H1 (cell line): ENCODE measurements around the gene ADCY5. TPM values are rescaled to one million over a fixed set of nuclear protein-coding genes. Genes with fewer than 3 reads are reported as not detected.

Experiments
- CTCF ChIA-PET: fragments of 300-600 bp; sonication (Branson Sonifier 250); formaldehyde crosslinking; loops from one replicate; lab custom pipeline; 2021; ENCODE audit not compliant: partially characterized antibody; lab: Charles Lee
- POLR2A ChIA-PET: fragments of 300-600 bp; sonication (Branson Sonifier 250); formaldehyde crosslinking; loops from one replicate; lab custom pipeline; 2021; ENCODE audit warnings: inconsistent platforms; ENCODE audit not compliant: partially characterized antibody; lab: Charles Lee
- DNase-seq, 2 experiments: peaks; one replicate each; pipeline versions ENCODE4 v3.0.0 to v3.0.0-alpha.2; 2010 to 2022; ENCODE audit warnings: low spot score in 2 of 2, low read depth in 1 of 2, mixed read lengths in 1 of 2
- FAIRE-seq: peaks from 2 replicates; lab custom pipeline; 2011; peaks lifted over from hg19 to GRCh38; lab: Jason Lieb, UNC
- H2AFZ ChIP-seq: 2 replicates; pipeline ENCODE4 v1.8.1; 2012; ENCODE audit warnings: low read length, inconsistent platforms
- H2AK5ac ChIP-seq: 2 replicates; pipeline ENCODE4 v1.6.1; 2013; ENCODE audit warnings: low read depth, low read length
- H2BK120ac ChIP-seq: replicated peaks from 2 replicates; pipeline ENCODE3; 2013; ENCODE audit warnings: low read depth, low read length, inconsistent platforms
- H2BK12ac ChIP-seq: 2 replicates; pipeline ENCODE4 v1.6.1; 2013; ENCODE audit warnings: low read depth, low read length
- H2BK15ac ChIP-seq: 2 replicates; pipeline ENCODE4 v1.6.1; 2013; ENCODE audit warnings: low read length
- H2BK20ac ChIP-seq: 2 replicates; pipeline ENCODE4 v1.6.1; 2013; ENCODE audit warnings: low read length
- H2BK5ac ChIP-seq: 2 replicates; pipeline ENCODE4 v1.6.1; 2013; ENCODE audit warnings: low read depth, low read length
- H3K14ac ChIP-seq: 2 replicates; pipeline ENCODE4 v1.6.1; 2013; ENCODE audit warnings: inconsistent platforms; ENCODE audit not compliant: insufficient read length
- H3K18ac ChIP-seq: 2 replicates; pipeline ENCODE4 v1.6.1; 2013; ENCODE audit warnings: low read length; ENCODE audit errors: extremely low read depth
- H3K23ac ChIP-seq: 2 replicates; pipeline ENCODE4 v1.6.1; 2013; ENCODE audit warnings: inconsistent platforms; ENCODE audit not compliant: insufficient read length
- H3K23me2 ChIP-seq: 2 replicates; pipeline ENCODE4 v1.6.1; 2013; ENCODE audit warnings: low read depth, low read length
- H3K27ac ChIP-seq: 2 replicates; pipeline ENCODE4 v1.6.1; 2011; ENCODE audit warnings: low read depth, low read length, inconsistent platforms
- H3K27me3 ChIP-seq, 4 experiments: replicated peaks in 1 of 4; 1 replicate in 1 of 4; 2 replicates in 3 of 4; pipeline versions ENCODE4 v1.6.1 to v1.8.1; 2011 to 2013; ENCODE audit warnings: low read length in 3 of 4, mild to moderate bottlenecking in 3 of 4, inconsistent platforms in 2 of 4, mixed read lengths in 2 of 4, moderate library complexity in 1 of 4; ENCODE audit not compliant: control insufficient read depth in 3 of 4, insufficient read depth in 3 of 4; ENCODE audit errors: extremely low read depth in 1 of 4
- H3K36me3 ChIP-seq, 4 experiments: 2 replicates each; pipeline versions ENCODE4 v1.6.1 to v1.8.1; 2011 to 2013; ENCODE audit warnings: mild to moderate bottlenecking in 4 of 4, low read length in 3 of 4, moderate library complexity in 2 of 4, control low read depth in 1 of 4, inconsistent platforms in 1 of 4; ENCODE audit not compliant: insufficient read depth in 4 of 4, control insufficient read depth in 2 of 4
- H3K4ac ChIP-seq: replicated peaks from 2 replicates; pipeline ENCODE3; 2013; ENCODE audit warnings: low read length, low read depth, mixed read lengths, inconsistent platforms; ENCODE audit not compliant: insufficient read length
- H3K4me1 ChIP-seq, 4 experiments: replicated peaks in 1 of 4; 1 replicate in 1 of 4; 2 replicates in 3 of 4; pipeline versions ENCODE4 v1.6.1 to v1.8.1; 2011 to 2013; ENCODE audit warnings: low read length in 3 of 4, inconsistent platforms in 2 of 4, mixed read lengths in 1 of 4; ENCODE audit not compliant: insufficient read depth in 4 of 4, control insufficient read depth in 3 of 4
- H3K4me2 ChIP-seq, 2 experiments: 2 replicates each; pipeline versions ENCODE4 v1.6.1 to v1.8.1; 2011 to 2013; ENCODE audit warnings: low read depth in 2 of 2, low read length in 2 of 2, control low read depth in 1 of 2, inconsistent platforms in 1 of 2, mild to moderate bottlenecking in 1 of 2; ENCODE audit not compliant: insufficient read depth in 1 of 2
- H3K4me3 ChIP-seq, 4 experiments: fragments of 200-600, 300-600 bp in 1 of 4; sonication (generic), shearing (Covaris generic), sonication (Bioruptor Twin) in 1 of 4; 2 replicates each; pipeline versions ENCODE4 v1.5.1 to v1.8.1; 2011 to 2016; ENCODE audit warnings: low read length in 4 of 4, low read depth in 3 of 4, control low read depth in 2 of 4, inconsistent platforms in 2 of 4, mild to moderate bottlenecking in 2 of 4, mixed read lengths in 1 of 4, moderate library complexity in 1 of 4; ENCODE audit not compliant: insufficient read depth in 2 of 4; ENCODE audit errors: extremely low read depth in 1 of 4
- H3K56ac ChIP-seq: replicated peaks from 2 replicates; pipeline ENCODE3; 2013; ENCODE audit warnings: low read depth, mild to moderate bottlenecking, mixed read lengths, low read length, inconsistent platforms; ENCODE audit not compliant: insufficient read length
- H3K79me1 ChIP-seq: 2 replicates; pipeline ENCODE4 v1.6.1; 2013; ENCODE audit warnings: low read depth, low read length, control low read depth
- H3K79me2 ChIP-seq, 2 experiments: 2 replicates each; pipeline versions ENCODE4 v1.6.1 to v1.8.1; 2012 to 2013; ENCODE audit warnings: low read length in 2 of 2, mild to moderate bottlenecking in 2 of 2, inconsistent platforms in 1 of 2; ENCODE audit not compliant: insufficient read depth in 2 of 2, control insufficient read depth in 1 of 2
- H3K9ac ChIP-seq, 4 experiments: replicated peaks in 1 of 4; 1 replicate in 1 of 4; 2 replicates in 3 of 4; pipeline versions ENCODE4 v1.6.1 to v1.8.1; 2011 to 2013; ENCODE audit warnings: low read depth in 3 of 4, low read length in 3 of 4, control low read depth in 2 of 4, mild to moderate bottlenecking in 2 of 4, moderate library complexity in 2 of 4, inconsistent platforms in 1 of 4; ENCODE audit errors: extremely low read depth in 1 of 4
- H3K9me3 ChIP-seq, 2 experiments: 2 replicates each; pipeline versions ENCODE4 v1.6.1 to v1.8.1; 2012 to 2013; ENCODE audit warnings: mild to moderate bottlenecking in 2 of 2, moderate library complexity in 2 of 2, control low read depth in 1 of 2, inconsistent platforms in 1 of 2, low read depth in 1 of 2, low read length in 1 of 2, mixed read lengths in 1 of 2; ENCODE audit not compliant: insufficient read depth in 2 of 2
- H4K20me1 ChIP-seq, 2 experiments: replicated peaks in 1 of 2; 2 replicates each; pipeline versions ENCODE3 to v1.8.1; 2011 to 2013; ENCODE audit warnings: inconsistent platforms in 2 of 2, low read length in 2 of 2, mild to moderate bottlenecking in 1 of 2; ENCODE audit not compliant: insufficient read depth in 2 of 2, control insufficient read depth in 1 of 2
- H4K5ac ChIP-seq: 2 replicates; pipeline ENCODE4 v1.6.1; 2013; ENCODE audit warnings: low read length, low read depth, mixed read lengths, inconsistent platforms; ENCODE audit not compliant: insufficient read length
- H4K8ac ChIP-seq: 2 replicates; pipeline ENCODE4 v1.8.0; 2013; ENCODE audit warnings: mild to moderate bottlenecking, moderate library complexity, low read length, inconsistent platforms; ENCODE audit not compliant: insufficient read depth; ENCODE audit errors: extremely low read depth
- H4K91ac ChIP-seq: replicated peaks from 2 replicates; pipeline ENCODE3; 2013; ENCODE audit warnings: low read length, mixed read lengths, inconsistent platforms; ENCODE audit not compliant: insufficient read length
- CHD1 ChIP-seq: IDR thresholded peaks from 2 replicates; pipeline ENCODE4 v1.6.1; 2012; ENCODE audit warnings: low read depth, low read length, improper control_type of control experiment
- CHD2 ChIP-seq: IDR thresholded peaks from 2 replicates; pipeline ENCODE4 v1.6.1; 2012; ENCODE audit warnings: low read length, improper control_type of control experiment
- FOSL1 ChIP-seq: IDR thresholded peaks from 2 replicates; pipeline ENCODE4 v1.6.1; 2011; ENCODE audit warnings: mild to moderate bottlenecking, low read depth, low read length, moderate library complexity; ENCODE audit not compliant: insufficient read depth
- HDAC2 ChIP-seq, 2 experiments: fragments of 300-600 bp in 1 of 2; sonication (generic) in 1 of 2; IDR thresholded peaks; 2 replicates each; pipeline ENCODE4 v1.6.1; 2011 to 2012; ENCODE audit warnings: low read depth in 2 of 2, low read length in 2 of 2, mild to moderate bottlenecking in 2 of 2, moderate library complexity in 2 of 2, borderline replicate concordance in 1 of 2, inconsistent platforms in 1 of 2
- KDM4A ChIP-seq: IDR thresholded peaks from one replicate; pipeline ENCODE4 v1.7.1; 2012; ENCODE audit warnings: low read depth, mild to moderate bottlenecking, moderate library complexity, low read length, inconsistent platforms; ENCODE audit not compliant: severe bottlenecking
- RAD21 ChIP-seq, 2 experiments: IDR thresholded peaks in 1 of 2; conservative IDR thresholded peaks in 1 of 2; 2 replicates each; pipeline ENCODE4 v1.6.1; 2011; ENCODE audit warnings: low read depth in 2 of 2, low read length in 2 of 2, improper control_type of control experiment in 1 of 2, inconsistent platforms in 1 of 2, mild to moderate bottlenecking in 1 of 2, moderate library complexity in 1 of 2
- SIX5 ChIP-seq: IDR thresholded peaks from 2 replicates; pipeline ENCODE4 v1.6.1; 2011; ENCODE audit warnings: mild to moderate bottlenecking, low read depth, low read length
- SP4 ChIP-seq: IDR thresholded peaks from 2 replicates; pipeline ENCODE4 v1.6.1; 2012; ENCODE audit warnings: low read length, inconsistent platforms
- SRF ChIP-seq: IDR thresholded peaks from 2 replicates; pipeline ENCODE4 v1.6.1; 2011; ENCODE audit warnings: mild to moderate bottlenecking, low read depth, low read length, moderate library complexity
- WGBS, 2 experiments: shearing (Covaris generic) in 1 of 2; methylation state at CpG; one replicate each; pipeline versions ENCODE4 v1.1.6 to v1.1.7; 2013 to 2015; ENCODE audit warnings: low lambda C conversion rate in 2 of 2, mixed read lengths in 2 of 2, inconsistent platforms in 1 of 2, low coverage in 1 of 2, missing lambda C conversion rate in 1 of 2; ENCODE audit not compliant: insufficient replicate concordance in 2 of 2, insufficient coverage in 1 of 2, insufficient read length in 1 of 2; ENCODE audit errors: extremely low coverage in 1 of 2, missing lambda C conversion rate in 1 of 2; 5-methylcytosine and 5-hydroxymethylcytosine counted together
- polyA plus RNA-seq, 7 experiments: library from polyadenylated mRNA; depleted of rRNA in 3 of 7; stranded (reverse) in 5 of 7; unstranded in 2 of 7; fragments of >200 nt in 5 of 7; fragments of 200-250 nt in 2 of 7; gene quantifications; 1 replicate in 5 of 7; 2 replicates in 1 of 7; 4 replicates in 1 of 7; pipeline versions ENCODE4 v1.2.1 to v1.2.3, GENCODE V29; 2011 to 2013; ENCODE audit warnings: missing spikeins in 2 of 7, mixed read lengths in 2 of 7
- total RNA-seq: library from RNA; stranded (reverse); fragmentation: NEBNext Ultra II Directional; extraction: Animal tissue kit (Norgen Biotek cat#: 25700); gene quantifications from 2 replicates; pipeline ENCODE4 v1.2.1, GENCODE V29; 2021

Gene ADCY5
- total and polyA plus RNA-seq, 2 of the 8 experiments (the other 6 are each of a cell fraction or from before 2014, with no cell fraction given) = 18.9 to 40.8 TPM

DNA sequence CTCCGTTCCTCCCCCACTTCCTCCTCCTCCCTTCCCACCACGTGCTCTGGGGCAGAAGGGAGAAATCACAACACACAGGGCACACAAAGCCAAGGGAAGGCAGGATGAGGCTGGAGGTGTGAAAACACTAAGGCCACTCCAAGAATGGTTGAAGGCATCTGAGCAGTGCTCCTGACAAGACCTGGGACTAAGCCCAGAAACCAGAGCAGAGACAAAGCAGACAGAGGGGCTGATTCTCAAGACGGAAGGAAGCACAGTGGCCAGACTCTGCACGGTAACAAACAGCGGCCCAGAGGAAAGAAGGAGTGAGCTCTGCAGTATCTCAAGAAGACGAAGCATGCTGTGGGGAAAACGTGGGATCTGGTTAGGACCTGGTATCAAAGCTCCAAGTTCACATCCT lies 78.1 kb downstream of the ADCY5 start:
- WGBS, 2 experiments = 88% methylated on average over 6 of the region's 7 CpGs; no CpG with 5 or more reads in 1 of the 2 experiments
- Histone ChIP-seq H4K8ac (no peak overlapping the region), H2AFZ (no peak overlapping the region), H2BK15ac (no peak overlapping the region), H3K14ac (no peak overlapping the region), H3K9ac (no peak overlapping the region), H3K79me2 (no peaks in the 10 kb centered on the region), H3K4ac (no peak overlapping the region), H4K5ac (no peak overlapping the region), H3K23ac (no peak overlapping the region), H4K91ac (no peak overlapping the region), H3K27ac (no peak overlapping the region), H2BK5ac (no peak overlapping the region), H3K56ac (no peak overlapping the region), H3K23me2 (no peaks in the 10 kb centered on the region), H2AK5ac (no peak overlapping the region), H3K4me3 (no peak overlapping the region), H3K36me3 (no peaks in the 10 kb centered on the region), H4K20me1 (no peaks in the 10 kb centered on the region), H2BK12ac (no peak overlapping the region), H3K9me3 (0 out of 4 replicates have a peak, but pooled peaks cover 0 to 6% of the 10 kb centered on the region in 2 experiments), H3K18ac (no peak overlapping the region), H3K79me1 (no peaks in the 10 kb centered on the region), H2BK20ac (no peak overlapping the region), H2BK120ac (no peak overlapping the region), H3K4me2 (no peak overlapping the region), H3K27me3 (peaks cover 0 to 2% (median 0%) of the 10 kb centered on the region in 4 experiments; a peak in 1 of 7 replicates), H3K4me1 (peaks cover 0 to 6% (median 0%) of the 10 kb centered on the region in 4 experiments; a peak in 1 of 7 replicates)
- ChIA-PET POLR2A (interaction anchor here (1.2 kb wide), 1 partner anchor 10 kb away, joined by 3 read pairs; no protein-coding TSS in a partner anchor), CTCF (interaction anchor here (1.1 to 1.9 kb wide), 6 partner anchors 24 to 120 kb away, joined by 3 to 5 read pairs (median 4); no protein-coding TSS in a partner anchor)
- no peak for TF ChIP-seq HDAC2 (IDR thresholded peaks at IDR 0.05; ENCODE audit: borderline replicate concordance in 1 of 2, low read depth in 2 of 2, low read length in 2 of 2)
- TF ChIP-seq SP4 = no peak
- no peak for TF ChIP-seq FOSL1
- TF ChIP-seq CHD2 = no peak
- no peak for TF ChIP-seq RAD21 (IDR thresholded peaks at IDR 0.05 in 1 of 2, conservative IDR thresholded peaks at IDR 0.05 in 1 of 2; ENCODE audit: low read depth in 2 of 2, low read length in 2 of 2)
- no peak for TF ChIP-seq SIX5
- TF ChIP-seq CHD1 = no peak
- no peak for TF ChIP-seq SRF
- TF ChIP-seq KDM4A = no peak
- FAIRE-seq (no peak), DNase-seq (no peak)
